HG03108 (cell line): ENCODE data around the gene DDX50.
"Not testable (repeated sequence)": the region's sequence is repeated elsewhere in the genome, so short reads cannot be mapped to it uniquely, and the experiment has no call there.

Experiments
- ATAC-seq: cut with Tn5 transposase; IDR thresholded peaks from one replicate; pipeline ENCODE4 v1.9.1; 2021; ENCODE audit warnings: moderate library complexity; ENCODE audit not compliant: unreplicated experiment

Gene DDX50

GRCh38 chr10:68901105-68901927 is at the start of gene DDX50:
Gene DDX50, plus strand, starts transcription at chr10:68901315. Its CDS starts 70 bp downstream, at chr10:68901385.
- peak; percentile 98 for ATAC-seq

- no peak for ATAC-seq
Observed at GRCh38 chr10:68856352-68856751, 44.8 kb upstream of the DDX50 start.

- ATAC-seq: no peak
Observed at GRCh38 chr10:68857005-68857404, 44.1 kb upstream of the DDX50 start.

- no peak for ATAC-seq
Observed at GRCh38 chr10:68861253-68861652, 39.9 kb upstream of the DDX50 start.

- ATAC-seq: no peak
Observed at GRCh38 chr10:68864611-68865010, 36.5 kb upstream of the DDX50 start.

GRCh38 chr10:68868173-68868572 is 32.9 kb upstream of the DDX50 start:
- ATAC-seq: not testable (repeated sequence)

GRCh38 chr10:68869623-68870022 is 31.5 kb upstream of the DDX50 start:
- ATAC-seq: no peak

GRCh38 chr10:68870061-68870460 is 31.1 kb upstream of the DDX50 start:
- ATAC-seq: no peak

GRCh38 chr10:68870545-68871104 is 30.5 kb upstream of the DDX50 start:
- ATAC-seq: no peak

- no peak for ATAC-seq
Observed at GRCh38 chr10:68871105-68871711, 29.9 kb upstream of the DDX50 start.

- no peak for ATAC-seq
Observed at GRCh38 chr10:68871731-68872342, 29.3 kb upstream of the DDX50 start.

- ATAC-seq: no peak
Observed at GRCh38 chr10:68876246-68877138, 24.6 kb upstream of the DDX50 start.

- no peak for ATAC-seq
Observed at GRCh38 chr10:68877482-68878110, 23.5 kb upstream of the DDX50 start.

GRCh38 chr10:68878496-68878895 is 22.6 kb upstream of the DDX50 start:
- ATAC-seq: no peak

- no peak for ATAC-seq
Observed at GRCh38 chr10:68879628-68880027, 21.5 kb upstream of the DDX50 start.

GRCh38 chr10:68880181-68880580 is 20.9 kb upstream of the DDX50 start:
- ATAC-seq: no peak

GRCh38 chr10:68895041-68895440 is 6.1 kb upstream of the DDX50 start:
- no peak for ATAC-seq

- ATAC-seq: no peak
Observed at GRCh38 chr10:68897336-68897741, 3.8 kb upstream of the DDX50 start.

- ATAC-seq: no peak
Observed at GRCh38 chr10:68899186-68899745, 1.8 kb upstream of the DDX50 start.
